ENCODE measurements around the gene L3MBTL1. TPM values are rescaled to one million over a fixed set of nuclear protein-coding genes. Genes with fewer than 3 reads are reported as not detected.

The L3MBTL1 gene
- total RNA-seq, 2 experiments from 2014 or later: 5.6 to 6.7 TPM

- DNase-seq: no peak
- no peak overlapping the region for H3K4me3 Mint-ChIP-seq
- H3K36me3 Mint-ChIP-seq (ENCODE audit: low read depth): no peaks in the 10 kb centered on the region
- H3K27me3 Mint-ChIP-seq (ENCODE audit: low read depth): peaks cover 2% of the 10 kb centered on the region
- no peaks in the 10 kb centered on the region for H3K9me3 Mint-ChIP-seq (ENCODE audit: insufficient read depth)
- ChIA-PET POLR2A (no interaction called here), CTCF (no interaction called here)
- H3K27ac Mint-ChIP-seq: no peak overlapping the region
- no peaks in the 10 kb centered on the region for H3K4me1 Mint-ChIP-seq (ENCODE audit: low read depth)
- no peak for ATAC-seq
These were observed 58.2 kb downstream of the L3MBTL1 start for GRCh38 chr20:43565758-43566104.

DNA sequence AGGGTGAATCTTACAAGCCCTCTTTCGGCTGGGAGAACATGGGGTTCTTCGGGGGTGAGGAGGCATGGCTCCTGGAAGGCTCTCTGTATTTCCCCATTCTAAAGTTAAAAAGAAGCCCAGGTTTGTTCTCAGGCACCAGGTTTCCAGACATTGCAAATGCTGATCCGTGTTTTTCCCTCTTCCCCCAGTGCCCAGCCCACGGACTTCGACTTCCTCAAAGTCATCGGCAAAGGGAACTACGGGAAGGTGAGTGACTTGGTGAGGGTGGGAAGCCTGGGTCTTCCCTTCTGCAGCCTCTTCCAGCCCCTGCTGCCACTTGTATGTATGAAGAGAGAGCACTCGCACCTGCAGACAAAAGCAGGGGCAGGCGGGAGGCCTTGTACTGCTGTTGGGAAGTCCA is 60.0 kb downstream of the L3MBTL1 start:
- ATAC-seq (no peak), DNase-seq (no peak)
- no peaks in the 10 kb centered on the region for H3K27me3 Mint-ChIP-seq (ENCODE audit: low read depth)
- no peak overlapping the region for H3K4me3 Mint-ChIP-seq
- no peaks in the 10 kb centered on the region for H3K36me3 Mint-ChIP-seq (ENCODE audit: low read depth)
- no peaks in the 10 kb centered on the region for H3K4me1 Mint-ChIP-seq (ENCODE audit: low read depth)
- POLR2A ChIA-PET: no interaction called here
- no peak overlapping the region for H3K27ac Mint-ChIP-seq
- CTCF ChIA-PET: interaction anchor here (1.0 kb wide), 1 partner anchor 8 kb away, joined by 3 read pairs; the partner anchor contains the start of gene SGK2
- no peaks in the 10 kb centered on the region for H3K9me3 Mint-ChIP-seq (ENCODE audit: insufficient read depth)

- Mint-ChIP-seq H3K4me3 (no peak overlapping the region), H3K27ac (no peak overlapping the region), H3K27me3 (ENCODE audit: low read depth) (no peaks in the 10 kb centered on the region), H3K9me3 (ENCODE audit: insufficient read depth) (no peaks in the 10 kb centered on the region), H3K36me3 (ENCODE audit: low read depth) (no peaks in the 10 kb centered on the region), H3K4me1 (ENCODE audit: low read depth) (no peaks in the 10 kb centered on the region)
- DNase-seq (no peak), ATAC-seq (no peak)
- POLR2A ChIA-PET: no interaction called here
- CTCF ChIA-PET: no interaction called here
These were observed 61.2 kb downstream of the L3MBTL1 start for GRCh38 chr20:43568706-43569105.

- CTCF ChIA-PET: no interaction called here
- Mint-ChIP-seq H3K27me3 (ENCODE audit: low read depth) (no peaks in the 10 kb centered on the region), H3K36me3 (ENCODE audit: low read depth) (no peaks in the 10 kb centered on the region), H3K9me3 (ENCODE audit: insufficient read depth) (no peaks in the 10 kb centered on the region), H3K27ac (no peak overlapping the region), H3K4me1 (ENCODE audit: low read depth) (no peaks in the 10 kb centered on the region), H3K4me3 (no peak overlapping the region)
- no peak for ATAC-seq
- DNase-seq: no peak
- POLR2A ChIA-PET: interaction anchor here (1.2 kb wide), 1 partner anchor 104 kb away, joined by 4 read pairs; no protein-coding TSS in a partner anchor
These were observed 61.8 kb downstream of the L3MBTL1 start for GRCh38 chr20:43569282-43569681.

GRCh38 chr20:43570496-43570895 is 63.0 kb downstream of the L3MBTL1 start:
- ATAC-seq (no peak), DNase-seq (no peak)
- Mint-ChIP-seq H3K9me3 (ENCODE audit: insufficient read depth) (no peaks in the 10 kb centered on the region), H3K27ac (no peak overlapping the region), H3K27me3 (ENCODE audit: low read depth) (no peaks in the 10 kb centered on the region), H3K4me1 (ENCODE audit: low read depth) (no peaks in the 10 kb centered on the region), H3K4me3 (no peak overlapping the region), H3K36me3 (ENCODE audit: low read depth) (no peaks in the 10 kb centered on the region)
- ChIA-PET POLR2A (interaction anchor here (1.2 kb wide), 1 partner anchor 105 kb away, joined by 4 read pairs; no protein-coding TSS in a partner anchor), CTCF (no interaction called here)

DNA sequence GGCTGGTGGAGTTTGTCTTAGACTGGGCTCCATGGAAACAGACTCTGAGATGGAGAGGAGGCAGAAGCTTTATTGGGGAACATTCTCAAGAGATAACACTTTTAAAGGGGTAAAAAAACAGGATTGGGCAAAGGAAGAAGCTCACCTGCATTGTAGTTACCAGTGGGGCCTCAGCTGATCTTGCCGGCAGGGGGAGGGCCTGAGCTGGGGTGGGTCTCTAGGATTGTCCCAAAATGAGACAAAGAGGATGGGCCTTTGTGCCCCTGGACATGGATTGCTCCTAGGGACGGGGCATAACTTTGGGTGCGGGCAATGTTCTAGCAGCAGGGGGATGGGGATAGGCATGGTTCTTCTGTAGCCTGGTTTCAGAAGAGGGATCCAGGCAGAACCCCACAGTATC is 63.8 kb downstream of the L3MBTL1 start:
- Mint-ChIP-seq H3K27ac (no peak overlapping the region), H3K9me3 (ENCODE audit: insufficient read depth) (no peaks in the 10 kb centered on the region), H3K4me1 (ENCODE audit: low read depth) (no peaks in the 10 kb centered on the region), H3K36me3 (ENCODE audit: low read depth) (no peaks in the 10 kb centered on the region), H3K4me3 (no peak overlapping the region), H3K27me3 (ENCODE audit: low read depth) (no peaks in the 10 kb centered on the region)
- POLR2A ChIA-PET: no interaction called here
- ATAC-seq (no peak), DNase-seq (no peak)
- CTCF ChIA-PET: no interaction called here

DNA sequence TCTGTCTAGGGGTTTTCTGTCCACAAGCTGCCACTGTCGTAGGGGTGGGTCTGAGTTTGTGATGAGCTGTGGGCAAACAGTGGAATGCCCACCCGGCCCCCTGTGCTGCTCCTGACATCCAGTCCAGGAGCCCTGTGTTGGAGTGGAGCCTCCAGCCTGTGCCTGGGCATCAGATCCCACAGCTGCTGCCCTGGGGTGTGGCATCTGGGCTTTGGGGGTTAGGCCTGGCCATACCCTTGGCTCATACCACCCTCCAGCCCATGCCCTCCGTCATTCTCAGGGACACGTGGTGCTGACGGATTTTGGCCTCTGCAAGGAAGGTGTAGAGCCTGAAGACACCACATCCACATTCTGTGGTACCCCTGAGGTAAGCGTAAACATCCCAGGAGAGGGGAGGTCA is 64.3 kb downstream of the L3MBTL1 start:
- ChIA-PET CTCF (no interaction called here), POLR2A (no interaction called here)
- H3K9me3 Mint-ChIP-seq (ENCODE audit: insufficient read depth): no peaks in the 10 kb centered on the region
- no peaks in the 10 kb centered on the region for H3K4me1 Mint-ChIP-seq (ENCODE audit: low read depth)
- H3K36me3 Mint-ChIP-seq (ENCODE audit: low read depth): no peaks in the 10 kb centered on the region
- DNase-seq (no peak), ATAC-seq (no peak)
- no peak overlapping the region for H3K27ac Mint-ChIP-seq
- H3K27me3 Mint-ChIP-seq (ENCODE audit: low read depth): no peaks in the 10 kb centered on the region
- no peak overlapping the region for H3K4me3 Mint-ChIP-seq

- Mint-ChIP-seq H3K9me3 (ENCODE audit: insufficient read depth) (no peaks in the 10 kb centered on the region), H3K27ac (no peak overlapping the region), H3K4me3 (no peak overlapping the region), H3K27me3 (ENCODE audit: low read depth) (no peaks in the 10 kb centered on the region), H3K36me3 (ENCODE audit: low read depth) (no peaks in the 10 kb centered on the region), H3K4me1 (ENCODE audit: low read depth) (no peaks in the 10 kb centered on the region)
- no peak for DNase-seq
- POLR2A ChIA-PET: no interaction called here
- ATAC-seq: no peak
- CTCF ChIA-PET: interaction anchor here (1.6 kb wide), 1 partner anchor 124 kb away, joined by 3 read pairs; no protein-coding TSS in a partner anchor
These were observed 65.4 kb downstream of the L3MBTL1 start for GRCh38 chr20:43572891-43573290.

GRCh38 chr20:43576108-43576507 is 68.6 kb downstream of the L3MBTL1 start:
- DNase-seq: no peak
- no peak for ATAC-seq
- H3K9me3 Mint-ChIP-seq (ENCODE audit: insufficient read depth): no peaks in the 10 kb centered on the region
- H3K27me3 Mint-ChIP-seq (ENCODE audit: low read depth): no peaks in the 10 kb centered on the region
- ChIA-PET CTCF (interaction anchor here (1.8 kb wide), 1 partner anchor 38 kb away, joined by 5 read pairs; no protein-coding TSS in a partner anchor), POLR2A (no interaction called here)
- H3K36me3 Mint-ChIP-seq (ENCODE audit: low read depth): no peaks in the 10 kb centered on the region
- H3K27ac Mint-ChIP-seq: no peak overlapping the region
- H3K4me3 Mint-ChIP-seq: no peak overlapping the region
- peaks cover 10% of the 10 kb centered on the region for H3K4me1 Mint-ChIP-seq (ENCODE audit: low read depth)

- ChIA-PET POLR2A (no interaction called here), CTCF (interaction anchor here (0.6 kb wide), 1 partner anchor 346 kb away, joined by 3 read pairs; no protein-coding TSS in a partner anchor)
- H3K27ac Mint-ChIP-seq: no peak overlapping the region
These were observed 72.6 kb downstream of the L3MBTL1 start for GRCh38 chr20:43579861-43580793.

DNA sequence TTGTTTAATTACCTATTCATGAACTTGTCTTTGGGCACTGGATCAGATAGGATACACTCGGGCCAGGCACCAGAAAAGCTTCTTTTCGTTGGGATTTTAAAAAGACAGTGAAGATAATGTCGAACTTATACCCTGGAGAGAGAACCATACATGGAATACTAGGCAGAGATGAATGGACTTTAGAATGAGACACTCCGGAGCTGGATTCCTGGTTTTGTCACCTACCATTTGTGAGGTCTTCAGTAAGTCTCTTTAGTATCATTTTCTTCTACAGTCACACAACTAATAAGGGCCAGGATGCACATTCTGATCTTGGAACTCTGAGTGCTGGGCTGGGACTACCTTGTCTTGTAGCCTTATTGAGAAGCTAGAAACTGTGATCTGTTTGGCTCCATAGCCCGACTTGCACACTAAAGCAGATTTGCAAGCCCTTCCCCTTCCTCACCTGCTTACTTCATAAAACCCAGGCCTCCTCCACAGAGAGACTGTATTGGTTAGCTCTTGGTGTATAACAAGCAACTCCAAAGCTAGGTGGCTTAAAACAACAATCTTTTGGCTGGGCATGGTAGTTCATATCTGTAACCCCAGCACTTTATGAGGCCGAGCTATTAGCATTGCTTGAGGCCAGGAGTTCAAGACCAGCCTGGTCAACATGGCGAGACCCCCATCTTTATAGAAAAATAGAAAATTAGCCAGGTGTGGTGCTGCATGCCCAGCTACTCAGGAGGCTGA is 75.8 kb downstream of the L3MBTL1 start:
- CTCF ChIA-PET: interaction anchor here (1.6 kb wide), 1 partner anchor 45 kb away, joined by 7 read pairs; no protein-coding TSS in a partner anchor
- peaks cover 2% of the 10 kb centered on the region for H3K27me3 Mint-ChIP-seq (ENCODE audit: low read depth)
- POLR2A ChIA-PET: no interaction called here
- H3K36me3 Mint-ChIP-seq (ENCODE audit: low read depth): no peaks in the 10 kb centered on the region
- no peak for DNase-seq
- peaks cover 10% of the 10 kb centered on the region for H3K4me1 Mint-ChIP-seq (ENCODE audit: low read depth)
- no peaks in the 10 kb centered on the region for H3K9me3 Mint-ChIP-seq (ENCODE audit: insufficient read depth)
- no peak overlapping the region for H3K4me3 Mint-ChIP-seq
- no peak for ATAC-seq
- H3K27ac Mint-ChIP-seq: no peak overlapping the region

More at GRCh38 chr20:43579861-43580793, 72.6 kb downstream of the L3MBTL1 start:
- peak; percentile 22 for DNase-seq
- no peaks in the 10 kb centered on the region for H3K36me3 Mint-ChIP-seq (ENCODE audit: low read depth)
- no peak overlapping the region for H3K4me3 Mint-ChIP-seq
- H3K27me3 Mint-ChIP-seq (ENCODE audit: low read depth): no peaks in the 10 kb centered on the region
- peaks cover 10% of the 10 kb centered on the region for H3K4me1 Mint-ChIP-seq (ENCODE audit: low read depth)
- H3K9me3 Mint-ChIP-seq (ENCODE audit: insufficient read depth): no peaks in the 10 kb centered on the region
- ATAC-seq: no peak

- Mint-ChIP-seq H3K4me3 (no peak overlapping the region), H3K27ac (no peak overlapping the region), H3K27me3 (ENCODE audit: low read depth) (peaks cover 2% of the 10 kb centered on the region), H3K9me3 (ENCODE audit: insufficient read depth) (no peaks in the 10 kb centered on the region), H3K36me3 (ENCODE audit: low read depth) (no peaks in the 10 kb centered on the region), H3K4me1 (ENCODE audit: low read depth) (peaks cover 10% of the 10 kb centered on the region)
- CTCF ChIA-PET: no interaction called here
- DNase-seq (no peak), ATAC-seq (no peak)
- POLR2A ChIA-PET: no interaction called here
These were observed 76.5 kb downstream of the L3MBTL1 start for GRCh38 chr20:43583982-43584432.

Measured in activated CD8-positive, alpha-beta T cell treated with anti-CD3 and anti-CD28 coated beads, Interleukin-2, amount 10 ng/mL, durations not matched to agents 7 days and 5 days (primary cell).